M059J (cell line): Measurements from ENCODE around the gene JCHAIN. TPM values are rescaled to one million over a fixed set of nuclear protein-coding genes. Genes with fewer than 3 reads are reported as not detected.
A peak's percentile ranks its signal among the peaks of the same experiment; 100 is the strongest.

Source experiments
- DNase-seq: peaks from one replicate; pipeline ENCODE4 v3.0.0-alpha.2; 2012; ENCODE audit warnings: low read depth
- total RNA-seq: library from RNA; depleted of rRNA; stranded (reverse); fragments of >200 nt; shearing (Covaris generic); gene quantifications from 2 replicates; pipeline ENCODE4 v1.2.3, GENCODE V29; 2014; rRNA removed

Gene JCHAIN
- total RNA-seq, 1 experiment from 2014 or later = 0.91 TPM

- DNase-seq = no peak
Measured at GRCh38 chr4:70640192-70640591, 26.1 kb downstream of the JCHAIN start.

GRCh38 chr4:70637239-70637913 is 28.9 kb downstream of the JCHAIN start:
- no peak for DNase-seq

GRCh38 chr4:70634482-70634881 is 31.8 kb downstream of the JCHAIN start:
- no peak for DNase-seq

GRCh38 chr4:70632028-70632427 is 34.3 kb downstream of the JCHAIN start:
- DNase-seq = peak; percentile 70

- no peak for DNase-seq
Measured at GRCh38 chr4:70630162-70630561, 36.1 kb downstream of the JCHAIN start.

- no peak for DNase-seq
Measured at GRCh38 chr4:70629469-70630090, 36.7 kb downstream of the JCHAIN start.

GRCh38 chr4:70628444-70628843 is 37.9 kb downstream of the JCHAIN start, which contains the start of gene ENAM:
ENAM (plus strand) TSS chr4:70628744; CDS start chr4:70629501, 757 bp downstream.
- DNase-seq = no peak

GRCh38 chr4:70627620-70628019 is 38.7 kb downstream of the JCHAIN start:
- no peak for DNase-seq

- DNase-seq = no peak
Measured at GRCh38 chr4:70624226-70624793, 42.0 kb downstream of the JCHAIN start.

GRCh38 chr4:70623323-70623722 is 43.0 kb downstream of the JCHAIN start:
- DNase-seq = no peak

GRCh38 chr4:70619778-70620177 is 46.5 kb downstream of the JCHAIN start:
- no peak for DNase-seq

GRCh38 chr4:70619288-70619687 is 47.0 kb downstream of the JCHAIN start:
- no peak for DNase-seq

GRCh38 chr4:70614184-70614555 is 52.1 kb downstream of the JCHAIN start:
- no peak for DNase-seq

- DNase-seq = peak; percentile 22
Measured at GRCh38 chr4:70613306-70614183, 52.8 kb downstream of the JCHAIN start.

- DNase-seq = no peak
Measured at GRCh38 chr4:70608324-70608723, 58.0 kb downstream of the JCHAIN start.

- no peak for DNase-seq
Measured at GRCh38 chr4:70607334-70607853, 58.9 kb downstream of the JCHAIN start.

GRCh38 chr4:70606459-70606858 is 59.8 kb downstream of the JCHAIN start:
- DNase-seq = peak; percentile 71

Other genes with a start within 250 kb of the JCHAIN start
- gene MUC7, start 194.3 kb downstream of the JCHAIN start, total RNA-seq = 0.25 TPM in 1 of 2 replicates, not detected in the other
- 1.8 and 4.2 TPM in 2 replicates for gene AMTN, start 147.9 kb downstream of the JCHAIN start, total RNA-seq
- not detected in 2 replicates for gene AMBN, start 74.3 kb downstream of the JCHAIN start, total RNA-seq
- gene ENAM, start 37.8 kb downstream of the JCHAIN start, total RNA-seq = not detected in 2 replicates
- 10.1 and 16.2 TPM in 2 replicates for gene UTP3, start 22.0 kb upstream of the JCHAIN start, total RNA-seq
- gene RUFY3, start 55.5 kb upstream of the JCHAIN start, total RNA-seq = 6.9 and 12.9 TPM in 2 replicates
- gene GRSF1, start 173.4 kb upstream of the JCHAIN start, total RNA-seq = 38.0 and 61.5 TPM in 2 replicates
- gene MOB1B, start 235.9 kb upstream of the JCHAIN start, total RNA-seq = 3.5 and 7.4 TPM in 2 replicates